ENCODE measurements around the gene CCDC187.

GRCh38 chr9:136312009-136312375, 8.1 kb upstream of the CCDC187 start:
- no peak for TF ChIP-seq CTCF (IDR thresholded peaks at IDR 0.05)
- no peak for TF ChIP-seq POLR2A (IDR thresholded peaks at IDR 0.05)
